ENCODE data around the gene DNAJC6. TPM values are rescaled to one million over a fixed set of nuclear protein-coding genes. Genes with fewer than 3 reads are reported as not detected.

DNAJC6 gene
- total and polyA plus RNA-seq, 7 donors: 0.09 to 2.2 (median 0.46) TPM

GRCh38 chr1:65404941-65405340 lies 95.6 kb downstream of the DNAJC6 start:
- H3K4me1 ChIP-seq: no peaks in the 10 kb centered on the region
- no peak for TF ChIP-seq CTCF (IDR thresholded peaks at IDR 0.05)
- intact Hi-C loops (cut with DNase I): no loop called here

GRCh38 chr1:65407877-65408276 lies 98.5 kb downstream of the DNAJC6 start:
- no peak overlapping the region for H3K4me3 ChIP-seq
- WGBS, 3 donors: 78 to 85% (median 82%) methylated on average over 2 of the region's 2 CpGs
- ATAC-seq: no peak
- peaks cover 0 to 2% (median 0%) of the 10 kb centered on the region in 3 donors for H3K27me3 ChIP-seq (ENCODE audit: insufficient read depth in 3 of 3, low read length in 2 of 3)
- no peak for DNase-seq
- TF ChIP-seq CTCF (IDR thresholded peaks at IDR 0.05): no peak
- H3K36me3 ChIP-seq (ENCODE audit: insufficient read depth in 1 of 2, low read depth in 1 of 2): no peaks in the 10 kb centered on the region
- no peaks in the 10 kb centered on the region for H3K4me1 ChIP-seq
- intact Hi-C loops (cut with DNase I): no loop called here
- H3K9me3 ChIP-seq: no peaks in the 10 kb centered on the region
- no peak overlapping the region for H3K27ac ChIP-seq

More at GRCh38 chr1:65404941-65405340, 95.6 kb downstream of the DNAJC6 start:
- Histone ChIP-seq H3K9me3 (no peaks in the 10 kb centered on the region), H3K27ac (no peak overlapping the region), H3K36me3 (ENCODE audit: insufficient read depth in 1 of 2, low read depth in 1 of 2) (no peaks in the 10 kb centered on the region), H3K4me3 (no peak overlapping the region), H3K27me3 (ENCODE audit: insufficient read depth in 3 of 3, low read length in 2 of 3) (peaks cover 0 to 4% (median 0%) of the 10 kb centered on the region in 3 donors)
- ATAC-seq (no peak), DNase-seq (no peak)

GRCh38 chr1:65409314-65409713 lies 100.0 kb downstream of the DNAJC6 start:
- 45 to 58% (median 54%) methylated on average over 1 of the region's 1 CpG for WGBS, 3 donors
- intact Hi-C loops (cut with DNase I): no loop called here
- no peak overlapping the region for H3K27ac ChIP-seq
- peaks cover 0 to 2% (median 0%) of the 10 kb centered on the region in 3 donors for H3K27me3 ChIP-seq (ENCODE audit: insufficient read depth in 3 of 3, low read length in 2 of 3)
- no peaks in the 10 kb centered on the region for H3K9me3 ChIP-seq
- ATAC-seq (no peak), DNase-seq (no peak)
- H3K4me3 ChIP-seq: no peak overlapping the region
- H3K36me3 ChIP-seq (ENCODE audit: insufficient read depth in 1 of 2, low read depth in 1 of 2): no peaks in the 10 kb centered on the region
- no peak for TF ChIP-seq CTCF (IDR thresholded peaks at IDR 0.05)
- H3K4me1 ChIP-seq: no peaks in the 10 kb centered on the region

- intact Hi-C loops (cut with DNase I): no loop called here
- H3K4me3 ChIP-seq: no peak overlapping the region
- no peaks in the 10 kb centered on the region for H3K4me1 ChIP-seq
- H3K9me3 ChIP-seq: no peaks in the 10 kb centered on the region
- H3K27me3 ChIP-seq (ENCODE audit: insufficient read depth in 3 of 3, low read length in 2 of 3): no peaks in the 10 kb centered on the region
- DNase-seq (no peak), ATAC-seq (no peak)
- 93 to 96% (median 95%) methylated on average over 4 of the region's 4 CpGs for WGBS, 3 donors
- no peak overlapping the region for H3K27ac ChIP-seq
- H3K36me3 ChIP-seq (ENCODE audit: insufficient read depth in 1 of 2, low read depth in 1 of 2): no peaks in the 10 kb centered on the region
- no peak for TF ChIP-seq CTCF (IDR thresholded peaks at IDR 0.05)
These were observed 100.5 kb downstream of the DNAJC6 start for GRCh38 chr1:65409816-65410326.
